ENCODE results near the gene TUBA8. TPM values are rescaled to one million over a fixed set of nuclear protein-coding genes. Genes with fewer than 3 reads are reported as not detected.
"Not testable (repeated sequence)": the region's sequence is repeated elsewhere in the genome, so short reads cannot be mapped to it uniquely, and the experiment has no call there.

TUBA8 gene
- total and polyA plus RNA-seq, 3 experiments from 2014 or later = 1.2 to 1.6 TPM; not detected in 1

DNA sequence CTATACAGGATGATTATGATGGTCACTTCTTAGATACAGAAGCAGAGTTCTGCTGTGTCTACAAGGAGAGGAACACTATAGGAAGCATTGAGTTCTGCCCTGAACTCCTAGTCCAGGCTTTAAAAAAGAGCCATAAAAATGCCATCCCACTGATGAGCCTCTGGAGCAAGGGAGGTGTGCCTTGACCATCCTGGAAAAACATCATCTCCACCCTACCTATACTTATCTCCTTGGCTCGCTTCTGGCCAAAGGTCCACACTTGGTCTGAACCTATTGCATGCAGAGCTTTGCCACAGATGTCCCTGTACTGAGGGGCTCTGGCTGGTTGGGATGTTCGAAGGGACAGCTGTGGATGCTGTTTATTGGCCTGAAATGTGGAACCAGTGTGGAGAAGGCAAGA lies 37.1 kb upstream of the TUBA8 start:
- Mint-ChIP-seq H3K27me3 (peaks cover under 1 to 7% of the 10 kb centered on the region in 2 donors), H3K4me3 (no peak overlapping the region), H3K4me1 (peaks cover 21 to 23% (median 23%) of the 10 kb centered on the region in 3 donors), H3K36me3 (peaks cover 0 to 6% (median 0%) of the 10 kb centered on the region in 3 donors), H3K27ac (no peak overlapping the region), H3K9me3 (no peaks in the 10 kb centered on the region)
- H3K27me3 ChIP-seq (ENCODE audit: insufficient read depth, low read length, poor library complexity, severe bottlenecking) = peaks cover 4% of the 10 kb centered on the region
- no peaks in the 10 kb centered on the region for H3K36me3 ChIP-seq (ENCODE audit: insufficient read depth, low read length)
- CTCF ChIA-PET = interaction anchor here (7.4 kb wide), 1 partner anchor 243 kb away, joined by 115 read pairs; no protein-coding TSS in a partner anchor
- POLR2A ChIA-PET = no interaction called here
- no peak overlapping the region for H3K4me3 ChIP-seq (ENCODE audit: low read length)
- H3K27ac ChIP-seq (ENCODE audit: low read depth, low read length) = no peak overlapping the region
- H3K4me1 ChIP-seq (ENCODE audit: insufficient read depth, low read length) = peaks cover 18% of the 10 kb centered on the region
- H3K9me3 ChIP-seq (ENCODE audit: low read length) = no peaks in the 10 kb centered on the region
- no peak for DNase-seq

DNA sequence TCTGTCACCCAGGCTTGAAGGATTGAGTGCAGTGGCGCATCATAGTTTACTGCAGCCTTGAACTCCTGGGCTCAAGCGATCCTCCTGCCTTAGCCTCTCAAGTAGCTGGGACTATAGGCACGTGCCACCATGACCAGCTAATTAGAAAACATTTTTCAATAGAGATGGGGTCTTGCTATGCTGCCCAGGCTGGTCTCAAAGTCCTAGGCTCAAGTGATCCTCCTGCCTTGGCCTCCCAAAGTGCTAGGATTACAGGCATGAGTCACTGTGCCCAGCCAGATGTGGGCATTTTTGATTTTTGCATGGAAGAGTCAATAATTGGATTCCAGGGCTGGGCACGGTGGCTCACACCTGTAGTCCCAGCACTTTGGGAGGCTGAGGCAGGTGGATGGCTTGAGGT lies 36.7 kb upstream of the TUBA8 start:
- H3K4me3 ChIP-seq (ENCODE audit: low read length); H3K36me3 ChIP-seq (ENCODE audit: insufficient read depth, low read length); H3K9me3 ChIP-seq (ENCODE audit: low read length); H3K27ac Mint-ChIP-seq; H3K27me3 ChIP-seq (ENCODE audit: insufficient read depth, low read length, poor library complexity, severe bottlenecking); H3K27ac ChIP-seq (ENCODE audit: low read depth, low read length); H3K4me3 Mint-ChIP-seq; DNase-seq; H3K9me3 Mint-ChIP-seq; H3K27me3 Mint-ChIP-seq; POLR2A ChIA-PET; H3K36me3 Mint-ChIP-seq: not testable (repeated sequence)
- H3K4me1 ChIP-seq (ENCODE audit: insufficient read depth, low read length) = peaks cover 22% of the 10 kb centered on the region
- CTCF ChIA-PET = interaction anchor here (7.4 kb wide), 1 partner anchor 244 kb away, joined by 115 read pairs; no protein-coding TSS in a partner anchor
- H3K4me1 Mint-ChIP-seq = peaks cover 24 to 28% (median 27%) of the 10 kb centered on the region in 3 donors

DNA sequence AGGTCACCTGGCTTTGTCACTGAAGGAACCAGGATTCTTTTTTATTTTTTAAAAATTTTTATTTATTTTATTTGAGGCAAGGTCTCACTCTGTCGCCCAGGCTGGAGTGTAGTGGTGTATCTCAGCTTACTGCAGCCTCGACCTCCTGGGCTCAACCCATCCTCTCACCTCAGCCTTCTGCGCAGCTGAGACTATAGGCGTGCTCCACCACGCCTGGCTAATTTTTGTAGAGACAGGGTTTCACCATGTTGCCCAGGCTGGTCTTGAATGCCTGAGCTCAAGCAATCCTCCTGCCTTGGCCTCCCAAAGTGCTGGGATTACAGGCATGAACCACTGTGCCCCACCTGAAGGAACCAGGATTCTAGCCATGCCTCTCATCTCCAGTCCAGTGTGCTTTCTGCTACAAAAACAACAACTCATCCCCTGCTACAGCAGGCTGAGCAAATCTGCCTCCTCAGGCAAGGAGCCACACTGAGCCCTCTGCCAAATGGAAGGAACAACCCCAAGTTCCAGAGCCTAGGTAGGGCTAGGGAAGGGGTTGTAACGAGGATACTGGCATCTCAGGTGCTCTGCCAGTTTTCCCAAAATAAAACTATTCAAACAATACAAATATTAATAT lies 35.4 kb upstream of the TUBA8 start:
- Mint-ChIP-seq H3K36me3 (peaks cover 0 to 20% (median 0%) of the 10 kb centered on the region in 3 donors), H3K4me3 (no peak overlapping the region), H3K27me3 (no peaks in the 10 kb centered on the region), H3K9me3 (no peaks in the 10 kb centered on the region), H3K4me1 (peaks cover 33 to 39% (median 39%) of the 10 kb centered on the region in 3 donors), H3K27ac (peak overlapping the region in 3 of 8 donors; percentile 19 to 92 (median 72))
- Histone ChIP-seq H3K27me3 (ENCODE audit: insufficient read depth, low read length, poor library complexity, severe bottlenecking) (no peaks in the 10 kb centered on the region), H3K4me1 (ENCODE audit: insufficient read depth, low read length) (peaks cover 31% of the 10 kb centered on the region), H3K9me3 (ENCODE audit: low read length) (no peaks in the 10 kb centered on the region), H3K27ac (ENCODE audit: low read depth, low read length) (no peak overlapping the region), H3K4me3 (ENCODE audit: low read length) (no peak overlapping the region), H3K36me3 (ENCODE audit: insufficient read depth, low read length) (peaks cover 3% of the 10 kb centered on the region)
- no peak for DNase-seq
- ChIA-PET CTCF (interaction anchor here (0.6 to 7.4 kb wide), 11 partner anchors 9 to 986 kb away, joined by 3 to 115 read pairs (median 4); no protein-coding TSS in a partner anchor), POLR2A (no interaction called here)

DNA sequence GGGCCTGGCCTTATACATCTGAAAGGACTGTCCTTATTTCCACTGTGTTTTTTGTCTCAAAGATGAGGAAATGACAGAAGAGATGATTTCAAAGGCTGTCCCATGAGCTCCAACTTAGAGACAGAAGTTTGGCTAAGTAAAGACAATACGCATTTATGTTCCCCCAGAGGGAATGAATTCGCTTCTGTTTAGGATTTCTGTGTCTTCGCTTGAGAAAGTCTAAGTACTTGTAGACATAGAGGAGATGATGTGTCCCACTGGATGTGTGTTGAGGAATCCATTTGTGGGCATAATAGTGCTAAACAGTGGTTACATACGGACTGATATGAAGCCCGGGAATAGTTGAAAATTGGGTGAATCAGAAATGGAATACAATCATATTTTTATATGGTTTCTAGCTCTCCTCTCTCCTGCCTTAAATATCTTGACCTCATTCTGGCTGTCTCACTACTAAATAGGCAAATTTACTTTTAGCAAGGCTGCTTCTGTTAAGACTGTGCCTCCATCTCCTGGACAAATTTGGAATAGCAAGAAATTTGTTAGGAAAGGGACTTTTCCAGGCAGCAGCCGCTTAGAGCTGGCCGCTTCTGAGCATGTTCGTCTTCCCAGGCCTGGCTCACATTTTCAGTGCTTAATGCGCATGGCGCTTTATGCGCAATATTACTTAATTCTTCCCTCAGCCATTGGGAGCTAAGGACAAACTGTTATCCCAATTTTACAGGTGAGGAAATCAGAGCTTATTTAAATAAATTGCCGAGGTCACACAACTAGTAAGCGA lies 34.7 kb upstream of the TUBA8 start:
- Mint-ChIP-seq H3K27me3 (no peaks in the 10 kb centered on the region), H3K4me3 (peak overlapping the region; percentile 54 to 79 (median 65)), H3K36me3 (peaks cover 4 to 25% (median 5%) of the 10 kb centered on the region in 3 donors), H3K27ac (peak overlapping the region; percentile 28 to 96 (median 81)), H3K4me1 (peaks cover 36 to 44% (median 44%) of the 10 kb centered on the region in 3 donors), H3K9me3 (no peaks in the 10 kb centered on the region)
- Histone ChIP-seq H3K36me3 (ENCODE audit: insufficient read depth, low read length) (peaks cover 3% of the 10 kb centered on the region), H3K4me1 (ENCODE audit: insufficient read depth, low read length) (peaks cover 31% of the 10 kb centered on the region), H3K4me3 (ENCODE audit: low read length) (no peak overlapping the region), H3K27me3 (ENCODE audit: insufficient read depth, low read length, poor library complexity, severe bottlenecking) (no peaks in the 10 kb centered on the region), H3K9me3 (ENCODE audit: low read length) (no peaks in the 10 kb centered on the region), H3K27ac (ENCODE audit: low read depth, low read length) (no peak overlapping the region)
- POLR2A ChIA-PET = interaction anchor here (1.1 kb wide), 1 partner anchor 16 kb away, joined by 3 read pairs; no protein-coding TSS in a partner anchor
- peak in 3 of 5 donors; percentile 10 to 62 (median 58) for DNase-seq
- CTCF ChIA-PET = interaction anchor here (0.6 to 7.4 kb wide), 19 partner anchors 10 to 987 kb away, joined by 3 to 115 read pairs (median 3); partner anchors contain the start of gene USP18

DNA sequence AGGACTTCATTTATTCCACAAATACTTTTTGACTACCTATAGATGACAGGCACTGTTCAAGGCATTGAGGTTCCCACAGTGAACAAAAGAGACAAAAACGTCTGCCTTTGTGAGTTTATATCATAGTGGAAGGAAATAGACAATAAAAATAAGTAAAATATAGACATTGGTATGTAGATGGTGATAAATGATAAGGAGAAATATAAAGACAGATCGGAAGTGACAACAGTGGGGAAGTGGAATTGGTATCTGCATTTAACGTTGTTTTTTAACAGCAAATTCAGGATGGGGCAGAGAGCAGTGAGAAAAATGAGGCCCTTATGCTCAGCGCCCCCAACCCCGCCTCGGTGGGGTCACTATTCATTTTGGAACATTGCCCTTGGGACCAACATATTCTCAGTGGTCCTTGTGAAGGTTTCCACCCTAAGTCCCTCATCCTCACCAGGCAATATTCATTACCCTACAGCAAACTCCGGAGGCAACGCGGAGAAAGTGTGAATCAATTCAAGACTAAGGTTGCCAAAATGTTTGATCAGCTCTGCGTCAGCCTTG lies 33.4 kb upstream of the TUBA8 start:
- H3K9me3 Mint-ChIP-seq = no peaks in the 10 kb centered on the region
- no peaks in the 10 kb centered on the region for H3K27me3 Mint-ChIP-seq
- Histone ChIP-seq H3K9me3 (ENCODE audit: low read length) (no peaks in the 10 kb centered on the region), H3K27me3 (ENCODE audit: insufficient read depth, low read length, poor library complexity, severe bottlenecking) (no peaks in the 10 kb centered on the region), H3K4me3 (ENCODE audit: low read length) (peak overlapping the region; percentile 93), H3K36me3 (ENCODE audit: insufficient read depth, low read length) (peaks cover 3% of the 10 kb centered on the region), H3K27ac (ENCODE audit: low read depth, low read length) (peak overlapping the region; percentile 84), H3K4me1 (ENCODE audit: insufficient read depth, low read length) (peaks cover 37% of the 10 kb centered on the region)
- ChIA-PET CTCF (interaction anchor here (1.0 to 7.4 kb wide), 8 partner anchors 53 to 335 kb away, joined by 3 to 115 read pairs (median 4); no protein-coding TSS in a partner anchor), POLR2A (interaction anchor here (1.1 to 2.0 kb wide), 3 partner anchors 15 to 438 kb away, joined by 4 to 24 read pairs (median 4); partner anchors contain the start of genes BCL2L13 and USP18)
- H3K4me1 Mint-ChIP-seq = peaks cover 48 to 56% (median 56%) of the 10 kb centered on the region in 3 donors
- H3K36me3 Mint-ChIP-seq = peaks cover 5 to 37% (median 17%) of the 10 kb centered on the region in 3 donors
- H3K27ac Mint-ChIP-seq = peak overlapping the region; percentile 92 to 100 (median 97)
- DNase-seq = no peak
- H3K4me3 Mint-ChIP-seq = peak overlapping the region; percentile 91 to 99 (median 95)

DNA sequence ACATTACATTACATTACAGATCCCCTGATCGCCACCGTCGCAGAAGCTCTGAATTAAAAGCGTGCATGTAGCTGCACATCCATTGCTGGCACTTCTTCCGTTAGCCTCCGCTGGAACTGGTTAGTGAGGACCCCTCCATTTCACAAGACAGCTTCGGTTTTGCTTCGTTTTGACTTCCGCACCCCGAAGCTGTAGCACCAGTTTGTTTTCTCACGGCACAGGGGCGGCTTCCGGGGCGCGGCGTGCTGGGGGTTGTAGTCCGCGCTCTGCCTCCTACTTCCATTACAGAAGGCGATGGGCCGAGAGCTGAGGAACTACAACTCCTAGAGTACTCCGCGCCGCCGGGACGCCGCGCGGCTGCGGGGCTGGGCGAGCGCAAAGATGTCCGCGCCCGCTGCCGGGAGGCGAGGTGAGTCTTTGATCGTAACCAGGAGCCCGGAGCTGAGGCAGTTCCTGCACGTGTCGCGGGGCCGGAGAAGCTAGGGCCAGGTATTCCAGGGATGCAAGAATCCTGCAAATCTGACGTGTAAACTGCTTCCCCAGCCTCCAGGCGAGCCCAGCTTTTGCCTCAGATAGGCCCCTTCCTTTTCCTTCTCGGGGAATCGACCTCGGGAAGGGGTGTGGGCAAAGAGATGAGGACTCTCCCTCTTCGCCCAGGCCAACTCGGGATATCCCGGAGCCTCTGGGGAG lies 32.8 kb upstream of the TUBA8 start, which contains the start of gene PEX26:
Gene PEX26, plus strand, starts transcription at position 352 of the 690 bp plus-strand sequence. CDS start 387 bp downstream, outside the sequence.
- H3K9me3 ChIP-seq (ENCODE audit: low read length) = no peaks in the 10 kb centered on the region
- peaks cover 5 to 43% (median 22%) of the 10 kb centered on the region in 3 donors for H3K36me3 Mint-ChIP-seq
- ChIA-PET CTCF (interaction anchor here (0.8 to 7.4 kb wide), 5 partner anchors 74 to 906 kb away, joined by 3 to 115 read pairs (median 4); no protein-coding TSS in a partner anchor), POLR2A (interaction anchor here (1.1 to 2.0 kb wide), 3 partner anchors 14 to 439 kb away, joined by 4 to 24 read pairs (median 4); partner anchors contain the start of genes BCL2L13 and USP18)
- peaks cover 54 to 63% (median 62%) of the 10 kb centered on the region in 3 donors for H3K4me1 Mint-ChIP-seq
- H3K9me3 Mint-ChIP-seq = no peaks in the 10 kb centered on the region
- H3K36me3 ChIP-seq (ENCODE audit: insufficient read depth, low read length) = peaks cover 8% of the 10 kb centered on the region
- peak within 1 kb of the TSS; percentile 92 to 100 (median 97) for H3K27ac Mint-ChIP-seq
- peak within 1 kb of the TSS; percentile 91 to 99 (median 95) for H3K4me3 Mint-ChIP-seq
- peak within 1 kb of the TSS; percentile 84 for H3K27ac ChIP-seq (ENCODE audit: low read depth, low read length)
- peak; percentile 91 to 96 (median 93) for DNase-seq
- peaks cover 37% of the 10 kb centered on the region for H3K4me1 ChIP-seq (ENCODE audit: insufficient read depth, low read length)
- peak within 1 kb of the TSS; percentile 93 for H3K4me3 ChIP-seq (ENCODE audit: low read length)
- H3K27me3 Mint-ChIP-seq = no peaks in the 10 kb centered on the region
- H3K27me3 ChIP-seq (ENCODE audit: insufficient read depth, low read length, poor library complexity, severe bottlenecking) = no peaks in the 10 kb centered on the region
